HepG2 (cell line): Measurements from ENCODE around the gene MTR. TPM values are rescaled to one million over a fixed set of nuclear protein-coding genes. Genes with fewer than 3 reads are reported as not detected.
A peak's percentile ranks its signal among the peaks of the same experiment; 100 is the strongest.

ENCODE experiments used
- AKAP8 ChIP-seq: sonication (generic); formaldehyde crosslinking; IDR thresholded peaks from 2 replicates; pipeline ENCODE4 v1.5.1; 2020; ENCODE audit warnings: mild to moderate bottlenecking, missing genetic modification reagents
- CREM ChIP-seq, 2 experiments: sonication (generic) in 1 of 2; formaldehyde crosslinking in 1 of 2; IDR thresholded peaks; 2 replicates each; pipeline versions ENCODE4 v1.4.0 to v1.6.1; 2016 to 2020; ENCODE audit warnings: antibody characterized with exemption in 1 of 2, mild to moderate bottlenecking in 1 of 2, missing genetic modification reagents in 1 of 2
- ISX ChIP-seq: sonication (generic); formaldehyde crosslinking; conservative IDR thresholded peaks from 2 replicates; pipeline ENCODE4 v1.5.0; 2020; ENCODE audit warnings: missing genetic modification reagents
- MNT ChIP-seq: fragments of 450-650 bp; IDR thresholded peaks from 2 replicates; pipeline ENCODE4 v1.6.1; 2016
- MXD4 ChIP-seq: IDR thresholded peaks from 2 replicates; pipeline ENCODE4 v1.6.1; 2016; ENCODE audit warnings: mild to moderate bottlenecking, missing biosample characterization, missing genetic modification reagents
- NFYB ChIP-seq: sonication (generic); formaldehyde crosslinking; IDR thresholded peaks from 2 replicates; pipeline ENCODE4 v1.4.0; 2020; ENCODE audit warnings: missing genetic modification reagents
- SP1 ChIP-seq, 2 experiments: fragments of 450-650 bp in 1 of 2; sonication (generic) in 1 of 2; formaldehyde crosslinking in 1 of 2; IDR thresholded peaks; 2 replicates each; pipeline versions ENCODE4 v1.4.0 to v1.6.1; 2016 to 2020; ENCODE audit warnings: missing genetic modification reagents in 1 of 2
- ZIK1 ChIP-seq: sonication (generic); formaldehyde crosslinking; IDR thresholded peaks from 2 replicates; pipeline ENCODE4 v1.5.0; 2020; ENCODE audit warnings: mild to moderate bottlenecking, low read depth, missing genetic modification reagents, borderline replicate concordance
- ZNF468 ChIP-seq: sonication (generic); formaldehyde crosslinking; IDR thresholded peaks from 2 replicates; pipeline ENCODE4 v1.8.0; 2022; ENCODE audit warnings: mild to moderate bottlenecking, moderate library complexity, missing genetic modification reagents
- ZNF775 ChIP-seq: sonication (generic); formaldehyde crosslinking; IDR thresholded peaks from 2 replicates; pipeline ENCODE4 v1.4.0; 2020; ENCODE audit warnings: missing genetic modification reagents, mild to moderate bottlenecking, moderate library complexity, borderline replicate concordance
- ZNF850 ChIP-seq: sonication (generic); formaldehyde crosslinking; conservative IDR thresholded peaks from 2 replicates; pipeline ENCODE4 v1.9.0; 2021; ENCODE audit warnings: mild to moderate bottlenecking, missing genetic modification reagents
- polyA plus RNA-seq, 8 experiments: library from polyadenylated mRNA; depleted of rRNA in 3 of 8; stranded (reverse) in 7 of 8; unstranded in 1 of 8; fragments of >200 nt; fragmentation: Illumina TruSeq in 4 of 8; extraction: Trizol in 4 of 8; gene quantifications; 2 replicates each; pipeline versions ENCODE4 v1.2.1 to v1.2.3, GENCODE V29; 2011 to 2016; ENCODE audit warnings: low read depth in 4 of 8, missing spikeins in 1 of 8, mixed read lengths in 1 of 8; ENCODE audit not compliant: insufficient read depth in 1 of 8
- total RNA-seq, 5 experiments: library from RNA; depleted of rRNA; stranded (reverse); fragments of >200 nt; fragmentation: Illumina TruSeq; extraction: Trizol; gene quantifications; 2 replicates each; pipeline ENCODE4 v1.2.3, GENCODE V29; 2016; ENCODE audit warnings: low read depth in 1 of 5
- TF ChIP-seq, protein P1 (sequence below), 2 experiments: fragments of 450-650 bp in 1 of 2; sonication (generic) in 1 of 2; formaldehyde crosslinking in 1 of 2; IDR thresholded peaks; 2 replicates each; pipeline versions ENCODE4 v1.6.1 to v1.8.0; 2016 to 2022; ENCODE audit warnings: antibody characterized with exemption in 1 of 2, mild to moderate bottlenecking in 1 of 2, missing genetic modification reagents in 1 of 2
- TF ChIP-seq, protein P2 (sequence below): sonication (generic); formaldehyde crosslinking; IDR thresholded peaks from 2 replicates; pipeline ENCODE4 v1.4.0; 2020; ENCODE audit warnings: missing genetic modification reagents; ENCODE audit errors: not compliant biosample characterization
- TF ChIP-seq, protein P3 (sequence below): sonication (generic); formaldehyde crosslinking; IDR thresholded peaks from 2 replicates; pipeline ENCODE4 v1.4.0; 2020; ENCODE audit warnings: low read depth, mild to moderate bottlenecking, missing genetic modification reagents

Gene MTR
- total and polyA plus RNA-seq, 2 of the 13 experiments (the other 11 are each of a cell fraction or from before 2014, with no cell fraction given) = 16.3 to 36.1 TPM

DNA sequence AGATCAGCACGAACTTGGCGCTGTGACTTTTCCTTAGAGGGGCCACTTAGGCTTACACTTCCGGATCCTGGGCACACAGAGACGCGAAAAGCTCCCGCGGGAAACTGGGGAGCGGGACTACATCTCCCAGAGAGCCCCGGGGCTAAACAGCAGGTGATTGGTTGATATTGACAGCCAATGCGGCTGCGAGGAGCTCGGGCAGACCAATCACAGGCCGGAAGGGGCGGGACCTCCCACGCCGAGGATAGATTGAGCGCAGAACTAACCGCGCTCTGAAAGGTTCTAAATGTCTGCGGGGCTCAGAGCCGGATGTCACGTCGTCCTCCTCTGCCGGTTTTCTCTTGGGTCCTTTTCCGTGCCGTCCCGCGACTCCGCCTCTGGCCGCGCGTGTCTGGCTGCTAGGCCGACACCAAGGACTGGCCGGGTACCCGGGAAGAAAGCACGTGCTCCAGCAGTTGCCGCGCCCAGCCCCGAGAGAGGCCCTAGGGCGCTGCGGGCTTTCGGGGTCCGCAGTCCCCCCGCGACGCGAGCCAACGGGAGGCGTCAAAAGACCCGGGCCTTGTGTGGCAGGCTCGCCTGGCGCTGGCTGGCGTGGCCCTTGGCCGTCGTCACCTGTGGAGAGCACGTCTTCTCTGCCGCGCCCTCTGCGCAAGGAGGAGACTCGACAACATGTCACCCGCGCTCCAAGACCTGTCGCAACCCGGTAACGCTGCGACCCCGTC lies at the start of gene MTR (continued):
- TF ChIP-seq, protein P1, sequence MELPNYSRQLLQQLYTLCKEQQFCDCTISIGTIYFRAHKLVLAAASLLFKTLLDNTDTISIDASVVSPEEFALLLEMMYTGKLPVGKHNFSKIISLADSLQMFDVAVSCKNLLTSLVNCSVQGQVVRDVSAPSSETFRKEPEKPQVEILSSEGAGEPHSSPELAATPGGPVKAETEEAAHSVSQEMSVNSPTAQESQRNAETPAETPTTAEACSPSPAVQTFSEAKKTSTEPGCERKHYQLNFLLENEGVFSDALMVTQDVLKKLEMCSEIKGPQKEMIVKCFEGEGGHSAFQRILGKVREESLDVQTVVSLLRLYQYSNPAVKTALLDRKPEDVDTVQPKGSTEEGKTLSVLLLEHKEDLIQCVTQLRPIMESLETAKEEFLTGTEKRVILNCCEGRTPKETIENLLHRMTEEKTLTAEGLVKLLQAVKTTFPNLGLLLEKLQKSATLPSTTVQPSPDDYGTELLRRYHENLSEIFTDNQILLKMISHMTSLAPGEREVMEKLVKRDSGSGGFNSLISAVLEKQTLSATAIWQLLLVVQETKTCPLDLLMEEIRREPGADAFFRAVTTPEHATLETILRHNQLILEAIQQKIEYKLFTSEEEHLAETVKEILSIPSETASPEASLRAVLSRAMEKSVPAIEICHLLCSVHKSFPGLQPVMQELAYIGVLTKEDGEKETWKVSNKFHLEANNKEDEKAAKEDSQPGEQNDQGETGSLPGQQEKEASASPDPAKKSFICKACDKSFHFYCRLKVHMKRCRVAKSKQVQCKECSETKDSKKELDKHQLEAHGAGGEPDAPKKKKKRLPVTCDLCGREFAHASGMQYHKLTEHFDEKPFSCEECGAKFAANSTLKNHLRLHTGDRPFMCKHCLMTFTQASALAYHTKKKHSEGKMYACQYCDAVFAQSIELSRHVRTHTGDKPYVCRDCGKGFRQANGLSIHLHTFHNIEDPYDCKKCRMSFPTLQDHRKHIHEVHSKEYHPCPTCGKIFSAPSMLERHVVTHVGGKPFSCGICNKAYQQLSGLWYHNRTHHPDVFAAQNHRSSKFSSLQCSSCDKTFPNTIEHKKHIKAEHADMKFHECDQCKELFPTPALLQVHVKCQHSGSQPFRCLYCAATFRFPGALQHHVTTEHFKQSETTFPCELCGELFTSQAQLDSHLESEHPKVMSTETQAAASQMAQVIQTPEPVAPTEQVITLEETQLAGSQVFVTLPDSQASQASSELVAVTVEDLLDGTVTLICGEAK (IDR thresholded peaks at IDR 0.05) = peak; percentile 61
- TF ChIP-seq, protein P1 (CRISPR knock-in tag; IDR thresholded peaks at IDR 0.05) = peak; percentile 80
- TF ChIP-seq ZNF468 (peak; percentile 93; the same call in 1 of the 2 replicates), ZNF850 (CRISPR knock-in tag) (peak; percentile 95), MNT (peak; percentile 4), SP1 (IDR thresholded peaks at IDR 0.05) (no peak), SP1 (CRISPR knock-in tag; IDR thresholded peaks at IDR 0.05) (no peak; the same call in 1 of the 2 replicates), ISX (peak; percentile 91; the same call in 1 of the 2 replicates), ZNF775 (no peak), AKAP8 (CRISPR knock-in tag) (no peak), MXD4 (peak; percentile 93), ZIK1 (0 out of 2 replicates have a peak, but pooled peaks have one; percentile 48), NFYB (CRISPR knock-in tag) (peak; percentile 98), CREM (IDR thresholded peaks at IDR 0.05) (peak; percentile 90), CREM (CRISPR knock-in tag; IDR thresholded peaks at IDR 0.05) (no peak)
- TF ChIP-seq, protein P2, sequence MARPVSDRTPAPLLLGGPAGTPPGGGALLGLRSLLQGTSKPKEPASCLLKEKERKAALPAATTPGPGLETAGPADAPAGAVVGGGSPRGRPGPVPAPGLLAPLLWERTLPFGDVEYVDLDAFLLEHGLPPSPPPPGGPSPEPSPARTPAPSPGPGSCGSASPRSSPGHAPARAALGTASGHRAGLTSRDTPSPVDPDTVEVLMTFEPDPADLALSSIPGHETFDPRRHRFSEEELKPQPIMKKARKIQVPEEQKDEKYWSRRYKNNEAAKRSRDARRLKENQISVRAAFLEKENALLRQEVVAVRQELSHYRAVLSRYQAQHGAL = no peak
- TF ChIP-seq, protein P3, sequence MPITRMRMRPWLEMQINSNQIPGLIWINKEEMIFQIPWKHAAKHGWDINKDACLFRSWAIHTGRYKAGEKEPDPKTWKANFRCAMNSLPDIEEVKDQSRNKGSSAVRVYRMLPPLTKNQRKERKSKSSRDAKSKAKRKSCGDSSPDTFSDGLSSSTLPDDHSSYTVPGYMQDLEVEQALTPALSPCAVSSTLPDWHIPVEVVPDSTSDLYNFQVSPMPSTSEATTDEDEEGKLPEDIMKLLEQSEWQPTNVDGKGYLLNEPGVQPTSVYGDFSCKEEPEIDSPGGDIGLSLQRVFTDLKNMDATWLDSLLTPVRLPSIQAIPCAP (CRISPR knock-in tag) = no peak
